ENCODE measurements around the gene GAS6. TPM values are rescaled to one million over a fixed set of nuclear protein-coding genes. Genes with fewer than 3 reads are reported as not detected.

GAS6 gene
- total RNA-seq, 1 donor from 2014 or later, result 70.0 TPM

- FAIRE-seq, result no peak
- no peaks in the 10 kb centered on the region for H3K27me3 ChIP-seq (ENCODE audit: control insufficient read depth, insufficient read depth, low read length)
- TF ChIP-seq CTCF (IDR thresholded peaks at IDR 0.05; ENCODE audit: insufficient read depth, low read length, severe bottlenecking), result no peak
- peaks cover 3% of the 10 kb centered on the region for H3K36me3 ChIP-seq (ENCODE audit: control insufficient read depth, insufficient read depth, low read length)
- no peak overlapping the region for H3K4me3 ChIP-seq (ENCODE audit: low read depth, low read length)
- no peak for DNase-seq (ENCODE audit: low read depth)
Observed at GRCh38 chr13:113852536-113853517, 11.0 kb downstream of the GAS6 start.

GRCh38 chr13:113851826-113852535 lies 11.9 kb downstream of the GAS6 start:
- Histone ChIP-seq H3K4me3 (ENCODE audit: low read depth, low read length) (no peak overlapping the region), H3K27me3 (ENCODE audit: control insufficient read depth, insufficient read depth, low read length) (no peaks in the 10 kb centered on the region), H3K36me3 (ENCODE audit: control insufficient read depth, insufficient read depth, low read length) (peaks cover 4% of the 10 kb centered on the region)
- DNase-seq (ENCODE audit: low read depth) (no peak), FAIRE-seq (no peak)
- TF ChIP-seq CTCF (IDR thresholded peaks at IDR 0.05; ENCODE audit: insufficient read depth, low read length, severe bottlenecking), result no peak

- DNase-seq (ENCODE audit: low read depth) (no peak), FAIRE-seq (no peak)
- Histone ChIP-seq H3K36me3 (ENCODE audit: control insufficient read depth, insufficient read depth, low read length) (peaks cover 8% of the 10 kb centered on the region), H3K4me3 (ENCODE audit: low read depth, low read length) (no peak overlapping the region), H3K27me3 (ENCODE audit: control insufficient read depth, insufficient read depth, low read length) (no peaks in the 10 kb centered on the region)
- TF ChIP-seq CTCF (IDR thresholded peaks at IDR 0.05; ENCODE audit: insufficient read depth, low read length, severe bottlenecking), result no peak
Observed at GRCh38 chr13:113851480-113851803, 12.4 kb downstream of the GAS6 start.

GRCh38 chr13:113850722-113851479 lies 13.0 kb downstream of the GAS6 start:
- Histone ChIP-seq H3K27me3 (ENCODE audit: control insufficient read depth, insufficient read depth, low read length) (no peaks in the 10 kb centered on the region), H3K4me3 (ENCODE audit: low read depth, low read length) (no peak overlapping the region), H3K36me3 (ENCODE audit: control insufficient read depth, insufficient read depth, low read length) (peaks cover 10% of the 10 kb centered on the region)
- TF ChIP-seq CTCF (IDR thresholded peaks at IDR 0.05; ENCODE audit: insufficient read depth, low read length, severe bottlenecking), result no peak
- DNase-seq (ENCODE audit: low read depth) (no peak), FAIRE-seq (peak; percentile 70)

- no peak overlapping the region for H3K4me3 ChIP-seq (ENCODE audit: low read depth, low read length)
- no peaks in the 10 kb centered on the region for H3K27me3 ChIP-seq (ENCODE audit: control insufficient read depth, insufficient read depth, low read length)
- peaks cover 13% of the 10 kb centered on the region for H3K36me3 ChIP-seq (ENCODE audit: control insufficient read depth, insufficient read depth, low read length)
- FAIRE-seq (peak; percentile 87), DNase-seq (ENCODE audit: low read depth) (no peak)
- TF ChIP-seq CTCF (IDR thresholded peaks at IDR 0.05; ENCODE audit: insufficient read depth, low read length, severe bottlenecking), result no peak
Observed at GRCh38 chr13:113849981-113850721, 13.7 kb downstream of the GAS6 start.
